Measurements from ENCODE around the gene PHF23. TPM values are rescaled to one million over a fixed set of nuclear protein-coding genes. Genes with fewer than 3 reads are reported as not detected.

PHF23 gene
- total and polyA plus RNA-seq, 9 donors = 19.4 to 57.7 (median 41.0) TPM

DNA sequence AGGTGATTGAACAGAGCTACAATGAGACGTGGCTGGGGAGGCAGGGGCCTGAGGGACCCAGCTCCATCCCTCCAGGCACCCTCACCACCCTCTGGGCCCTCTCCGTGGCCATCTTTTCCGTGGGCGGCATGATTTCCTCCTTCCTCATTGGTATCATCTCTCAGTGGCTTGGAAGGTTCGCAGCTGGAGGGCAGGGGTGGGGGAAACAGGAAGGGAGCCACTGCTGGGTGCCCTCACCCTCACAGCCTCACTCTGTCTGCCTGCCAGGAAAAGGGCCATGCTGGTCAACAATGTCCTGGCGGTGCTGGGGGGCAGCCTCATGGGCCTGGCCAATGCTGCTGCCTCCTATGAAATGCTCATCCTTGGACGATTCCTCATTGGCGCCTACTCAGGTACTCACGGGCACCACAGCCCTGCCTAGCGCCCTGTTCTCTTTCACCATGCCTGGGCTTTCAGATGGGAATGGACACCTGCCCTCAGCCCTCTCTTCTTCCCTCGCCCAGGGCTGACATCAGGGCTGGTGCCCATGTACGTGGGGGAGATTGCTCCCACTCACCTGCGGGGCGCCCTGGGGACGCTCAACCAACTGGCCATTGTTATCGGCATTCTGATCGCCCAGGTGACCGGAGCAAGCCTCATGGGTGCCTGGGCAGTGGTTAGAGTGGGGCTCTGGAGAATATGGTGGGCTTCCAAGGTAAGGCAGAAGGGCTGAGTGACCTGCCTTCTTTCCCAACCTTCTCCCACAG lies 44.4 kb upstream of the PHF23 start:
- Histone ChIP-seq H3K27me3 (no peaks in the 10 kb centered on the region), H3K4me1 (ENCODE audit: insufficient read depth) (peaks cover 6% of the 10 kb centered on the region), H3K9me3 (no peaks in the 10 kb centered on the region), H3K4me3 (no peak overlapping the region), H3K27ac (no peak overlapping the region), H3K36me3 (no peaks in the 10 kb centered on the region)
- WGBS, 3 donors = 87 to 91% (median 90%) methylated on average over 18 of the region's 18 CpGs
- intact Hi-C loops (cut with DNase I) = loop anchor here in 1 of 4 donors (5.0 kb wide), 1 partner anchor 64 kb away; no protein-coding TSS in a partner anchor
- no peak for DNase-seq
- TF ChIP-seq EP300 (IDR thresholded peaks at IDR 0.05) = no peak
- TF ChIP-seq, protein P1, sequence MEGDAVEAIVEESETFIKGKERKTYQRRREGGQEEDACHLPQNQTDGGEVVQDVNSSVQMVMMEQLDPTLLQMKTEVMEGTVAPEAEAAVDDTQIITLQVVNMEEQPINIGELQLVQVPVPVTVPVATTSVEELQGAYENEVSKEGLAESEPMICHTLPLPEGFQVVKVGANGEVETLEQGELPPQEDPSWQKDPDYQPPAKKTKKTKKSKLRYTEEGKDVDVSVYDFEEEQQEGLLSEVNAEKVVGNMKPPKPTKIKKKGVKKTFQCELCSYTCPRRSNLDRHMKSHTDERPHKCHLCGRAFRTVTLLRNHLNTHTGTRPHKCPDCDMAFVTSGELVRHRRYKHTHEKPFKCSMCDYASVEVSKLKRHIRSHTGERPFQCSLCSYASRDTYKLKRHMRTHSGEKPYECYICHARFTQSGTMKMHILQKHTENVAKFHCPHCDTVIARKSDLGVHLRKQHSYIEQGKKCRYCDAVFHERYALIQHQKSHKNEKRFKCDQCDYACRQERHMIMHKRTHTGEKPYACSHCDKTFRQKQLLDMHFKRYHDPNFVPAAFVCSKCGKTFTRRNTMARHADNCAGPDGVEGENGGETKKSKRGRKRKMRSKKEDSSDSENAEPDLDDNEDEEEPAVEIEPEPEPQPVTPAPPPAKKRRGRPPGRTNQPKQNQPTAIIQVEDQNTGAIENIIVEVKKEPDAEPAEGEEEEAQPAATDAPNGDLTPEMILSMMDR (IDR thresholded peaks at IDR 0.05) = no peak
- TF ChIP-seq POLR2A (IDR thresholded peaks at IDR 0.05) = no peak

DNA sequence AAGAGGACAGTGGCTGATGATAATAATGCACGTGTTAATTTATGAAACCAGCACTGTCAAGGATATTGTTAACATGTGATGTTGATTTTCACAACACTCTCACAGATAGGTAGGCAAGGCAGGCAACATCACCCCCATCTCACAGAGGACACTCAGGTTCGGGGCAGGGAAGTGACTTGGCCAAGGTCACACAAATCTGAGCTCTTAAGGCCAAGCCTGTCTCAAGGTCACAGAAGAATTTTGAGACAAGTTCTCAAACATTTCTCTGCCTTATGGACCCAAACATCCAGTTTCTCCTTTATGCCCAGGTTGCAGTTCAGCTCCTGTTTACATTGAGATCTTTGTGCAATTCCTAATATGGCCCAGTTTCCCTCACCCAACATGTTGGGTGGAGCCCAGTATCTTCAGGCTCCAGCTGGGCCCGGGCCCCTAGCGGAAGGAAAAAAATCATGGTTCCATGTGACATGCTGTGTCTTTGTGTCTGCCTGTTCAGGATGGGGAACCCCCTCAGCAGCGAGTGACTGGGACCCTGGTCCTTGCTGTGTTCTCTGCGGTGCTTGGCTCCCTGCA lies 43.6 kb upstream of the PHF23 start:
- Histone ChIP-seq H3K4me3 (no peak overlapping the region), H3K27me3 (no peaks in the 10 kb centered on the region), H3K36me3 (no peaks in the 10 kb centered on the region), H3K4me1 (ENCODE audit: insufficient read depth) (peaks cover 6% of the 10 kb centered on the region), H3K9me3 (no peaks in the 10 kb centered on the region), H3K27ac (no peak overlapping the region)
- intact Hi-C loops (cut with DNase I) = loop anchor here in 1 of 4 donors (5.0 kb wide), 1 partner anchor 64 kb away; no protein-coding TSS in a partner anchor
- 52 to 54% (median 53%) methylated on average over 6 of the region's 6 CpGs for whole genome bisulfite sequencing, 3 donors
- DNase-seq = no peak
- TF ChIP-seq POLR2A (IDR thresholded peaks at IDR 0.05) (no peak), EP300 (IDR thresholded peaks at IDR 0.05) (no peak)
- TF ChIP-seq, protein P1 (IDR thresholded peaks at IDR 0.05) = no peak

DNA sequence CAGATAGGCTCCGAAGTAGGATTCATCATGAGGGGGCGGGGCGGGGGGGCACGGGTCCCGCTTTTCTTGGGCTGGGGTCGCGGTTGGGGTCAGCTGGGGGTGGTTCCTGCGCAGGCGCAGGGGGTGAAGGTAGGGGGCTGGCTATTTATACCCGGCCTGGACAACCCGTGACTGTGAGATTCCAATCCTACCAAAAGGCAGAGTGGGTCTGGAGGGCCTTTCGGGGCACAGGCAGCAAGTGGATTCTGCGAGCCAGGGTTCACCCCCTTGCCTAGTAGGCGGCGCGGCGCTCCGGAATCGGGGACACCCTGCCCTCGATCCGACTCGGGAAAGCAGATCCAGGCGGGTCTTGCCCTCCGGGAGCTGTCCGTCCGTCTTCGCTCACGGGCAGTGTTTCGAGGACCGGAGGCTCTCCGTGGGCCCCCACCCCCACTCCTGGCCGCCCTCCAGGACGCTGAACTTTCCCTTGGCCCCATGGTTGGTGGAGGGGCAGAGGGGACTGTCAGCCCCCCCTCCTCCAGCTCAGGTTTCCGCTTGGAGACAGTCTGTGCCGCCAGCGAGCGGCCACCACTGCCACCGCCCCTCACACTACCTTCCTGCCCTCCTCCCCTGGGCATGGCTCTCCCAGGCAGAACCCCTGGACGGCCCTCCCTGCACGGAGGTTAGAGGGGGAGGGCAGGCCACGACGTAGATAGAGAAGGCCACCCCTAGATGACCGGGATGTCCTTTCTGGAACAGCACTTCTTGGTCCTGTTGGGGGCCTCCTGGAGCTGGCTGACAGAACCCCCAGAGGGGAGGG lies 42.9 kb upstream of the PHF23 start:
- WGBS, 3 donors = 5 to 9% (median 6%) methylated on average over 42 to 43 of the region's 43 CpGs
- Histone ChIP-seq H3K27ac (peak overlapping the region; percentile 44 to 48), H3K27me3 (no peaks in the 10 kb centered on the region), H3K36me3 (no peaks in the 10 kb centered on the region), H3K4me1 (ENCODE audit: insufficient read depth) (peaks cover 6% of the 10 kb centered on the region), H3K9me3 (no peaks in the 10 kb centered on the region), H3K4me3 (peak overlapping the region; percentile 37)
- intact Hi-C loops (cut with DNase I) = loop anchor here (1.0 to 5.0 kb wide), 4 partner anchors 13 to 65 kb away; partner anchors contain the start of gene YBX2 (in 1 of the 4)
- no peak for TF ChIP-seq POLR2A (IDR thresholded peaks at IDR 0.05)
- TF ChIP-seq, protein P1 (IDR thresholded peaks at IDR 0.05) = no peak
- TF ChIP-seq EP300 (IDR thresholded peaks at IDR 0.05) = no peak
- DNase-seq = peak; percentile 34 to 76 (median 71)

Measured in ovary (tissue), 9 donors.